HepG2 (cell line): ENCODE measurements around the gene CYP2W1. TPM values are rescaled to one million over a fixed set of nuclear protein-coding genes. Genes with fewer than 3 reads are reported as not detected.
A peak's percentile ranks its signal among the peaks of the same experiment; 100 is the strongest.

Source experiments
- BCLAF1 ChIP-seq: fragments of 450-650 bp; IDR thresholded peaks from 2 replicates; pipeline ENCODE4 v1.6.1; 2017; ENCODE audit warnings: mild to moderate bottlenecking
- HNRNPL ChIP-seq: fragments of 200-400 bp; formaldehyde crosslinking; IDR thresholded peaks from 2 replicates; pipeline ENCODE4 v1.6.1; 2017; ENCODE audit warnings: mild to moderate bottlenecking, low read depth, low read length
- MIER3 ChIP-seq: IDR thresholded peaks from 2 replicates; pipeline ENCODE4 v1.6.1; 2016; ENCODE audit warnings: missing compliant biosample characterization, borderline replicate concordance
- RARA ChIP-seq: IDR thresholded peaks from 2 replicates; pipeline ENCODE4 v1.6.1; 2016; ENCODE audit warnings: missing genetic modification reagents, missing compliant biosample characterization
- RFXAP ChIP-seq: sonication (generic); formaldehyde crosslinking; IDR thresholded peaks from 2 replicates; pipeline ENCODE4 v1.4.0; 2020; ENCODE audit warnings: missing genetic modification reagents, borderline replicate concordance
- SIX1 ChIP-seq: sonication (generic); formaldehyde crosslinking; IDR thresholded peaks from 2 replicates; pipeline ENCODE4 v1.4.0; 2020; ENCODE audit warnings: missing genetic modification reagents, borderline replicate concordance
- ZBTB33 ChIP-seq: sonication (generic); formaldehyde crosslinking; IDR thresholded peaks from 2 replicates; pipeline ENCODE4 v1.4.0; 2020; ENCODE audit warnings: missing genetic modification reagents
- ZNF263 ChIP-seq: sonication (generic); formaldehyde crosslinking; IDR thresholded peaks from 2 replicates; pipeline ENCODE4 v1.4.0; 2020; ENCODE audit warnings: missing genetic modification reagents
- ZNF274 ChIP-seq: sonication (generic); formaldehyde crosslinking; IDR thresholded peaks from 2 replicates; pipeline ENCODE4 v1.5.1; 2020; ENCODE audit warnings: mild to moderate bottlenecking, missing genetic modification reagents
- ZNF280D ChIP-seq: sonication (generic); formaldehyde crosslinking; IDR thresholded peaks from 2 replicates; pipeline ENCODE4 v1.5.1; 2020; ENCODE audit warnings: mild to moderate bottlenecking, missing genetic modification reagents
- ZNF687 ChIP-seq: sonication (generic); formaldehyde crosslinking; IDR thresholded peaks from 2 replicates; pipeline ENCODE4 v1.5.1; 2020; ENCODE audit warnings: mild to moderate bottlenecking, missing genetic modification reagents, moderate library complexity
- ZNF878 ChIP-seq: sonication (generic); formaldehyde crosslinking; IDR thresholded peaks from 2 replicates; pipeline ENCODE4 v1.8.1; 2023; ENCODE audit warnings: mild to moderate bottlenecking, missing genetic modification reagents, moderate library complexity
- ZNF883 ChIP-seq: sonication (generic); formaldehyde crosslinking; IDR thresholded peaks from 2 replicates; pipeline ENCODE4 v1.5.1; 2020; ENCODE audit warnings: mild to moderate bottlenecking, missing genetic modification reagents; ENCODE audit errors: not compliant biosample characterization
- ZSCAN25 ChIP-seq: sonication (generic); formaldehyde crosslinking; IDR thresholded peaks from 2 replicates; pipeline ENCODE4 v1.8.0; 2022; ENCODE audit warnings: mild to moderate bottlenecking, missing genetic modification reagents
- polyA plus RNA-seq, 8 experiments: library from polyadenylated mRNA; depleted of rRNA in 3 of 8; stranded (reverse) in 7 of 8; unstranded in 1 of 8; fragments of >200 nt; fragmentation: Illumina TruSeq in 4 of 8; extraction: Trizol in 4 of 8; gene quantifications; 2 replicates each; pipeline versions ENCODE4 v1.2.1 to v1.2.3, GENCODE V29; 2011 to 2016; ENCODE audit warnings: low read depth in 4 of 8, missing spikeins in 1 of 8, mixed read lengths in 1 of 8; ENCODE audit not compliant: insufficient read depth in 1 of 8
- total RNA-seq, 5 experiments: library from RNA; depleted of rRNA; stranded (reverse); fragments of >200 nt; fragmentation: Illumina TruSeq; extraction: Trizol; gene quantifications; 2 replicates each; pipeline ENCODE4 v1.2.3, GENCODE V29; 2016; ENCODE audit warnings: low read depth in 1 of 5

The CYP2W1 gene
- total and polyA plus RNA-seq, 2 of the 13 experiments (the other 11 are each of a cell fraction or from before 2014, with no cell fraction given) = 19.5 to 31.7 TPM

- TF ChIP-seq RARA (CRISPR knock-in tag) = peak; percentile 26; the same call in 1 of the 2 replicates
- TF ChIP-seq SIX1 (CRISPR knock-in tag) = no peak
- TF ChIP-seq ZNF263 (CRISPR knock-in tag) = peak; percentile 71
- TF ChIP-seq ZSCAN25 (CRISPR knock-in tag) = no peak
- TF ChIP-seq ZNF280D (CRISPR knock-in tag) = no peak
- TF ChIP-seq ZNF878 = no peak
- peak; percentile 95 for TF ChIP-seq ZBTB33 (CRISPR knock-in tag)
- no peak for TF ChIP-seq BCLAF1
- TF ChIP-seq ZNF883 (CRISPR knock-in tag) = peak; percentile 31
- no peak for TF ChIP-seq MIER3
- TF ChIP-seq HNRNPL = peak; percentile 93
- TF ChIP-seq ZNF274 (CRISPR knock-in tag) = no peak
- peak; percentile 77 for TF ChIP-seq ZNF687 (CRISPR knock-in tag)
- no peak for TF ChIP-seq RFXAP (CRISPR knock-in tag)
Measured at GRCh38 chr7:985915-986741, 3.1 kb downstream of the CYP2W1 start (continued).
